CD4-positive, alpha-beta T cell (primary cell): Measurements from ENCODE around the gene COL15A1. TPM values are rescaled to one million over a fixed set of nuclear protein-coding genes. Genes with fewer than 3 reads are reported as not detected.

Experiments
- ATAC-seq: fragments of 200-7000 bp; cut with Tn5 transposase; one replicate; pipeline ENCODE4 v1.10.0; 2022; ENCODE audit warnings: mild to moderate bottlenecking; ENCODE audit not compliant: poor library complexity
- CTCF ChIA-PET: fragments of 350-600 bp; sonication (Branson Sonifier 250); formaldehyde crosslinking; loops from one replicate; lab custom pipeline; 2021; ENCODE audit warnings: antibody characterized with exemption, inconsistent platforms; lab: Charles Lee
- POLR2A ChIA-PET: fragments of 350-600 bp; sonication (Branson Sonifier 250); formaldehyde crosslinking; loops from one replicate; lab custom pipeline; 2021; ENCODE audit warnings: antibody characterized with exemption, inconsistent platforms; lab: Charles Lee
- DNase-seq, 14 experiments: peaks; one replicate each; pipeline ENCODE4 v3.0.0-alpha.2; 2013 to 2020; ENCODE audit warnings: mixed read lengths in 2 of 14
- H3K27ac ChIP-seq, 2 donors: one replicate each; pipeline versions ENCODE4 v1.5.1 to v1.7.0; 2013; ENCODE audit warnings: low read length in 2 of 2, low read depth in 1 of 2, mild to moderate bottlenecking in 1 of 2
- H3K27me3 ChIP-seq, 2 experiments: 1 replicate in 1 of 2; 2 replicates in 1 of 2; pipeline versions ENCODE4 v1.6.1 to v1.7.0; 2013; ENCODE audit warnings: low read length in 2 of 2, control low read depth in 1 of 2, mild to moderate bottlenecking in 1 of 2, moderate library complexity in 1 of 2; ENCODE audit not compliant: insufficient read depth in 2 of 2, control insufficient read depth in 1 of 2
- H3K36me3 ChIP-seq: one replicate; pipeline ENCODE4 v1.6.1; 2013; ENCODE audit warnings: low read length, control low read depth; ENCODE audit not compliant: insufficient read depth
- H3K4me1 ChIP-seq: one replicate; pipeline ENCODE4 v1.6.1; 2013; ENCODE audit warnings: low read length, control low read depth; ENCODE audit not compliant: insufficient read depth
- H3K4me3 ChIP-seq: one replicate; pipeline ENCODE4 v1.5.1; 2013; ENCODE audit warnings: mild to moderate bottlenecking, low read length, moderate library complexity
- H3K9me3 ChIP-seq, 2 experiments: 1 replicate in 1 of 2; 2 replicates in 1 of 2; pipeline versions ENCODE4 v1.6.1 to v1.7.0; 2013; ENCODE audit warnings: low read length in 2 of 2, mild to moderate bottlenecking in 2 of 2, control low read depth in 1 of 2, moderate library complexity in 1 of 2; ENCODE audit not compliant: control insufficient read depth in 1 of 2, insufficient read depth in 1 of 2
- H3K27ac Mint-ChIP-seq: one replicate; pipeline ENCODE4 v1.8.0; 2020; ENCODE audit warnings: mixed read lengths
- H3K27me3 Mint-ChIP-seq: one replicate; pipeline ENCODE4 v1.8.0; 2021; ENCODE audit warnings: mixed read lengths
- H3K36me3 Mint-ChIP-seq: one replicate; pipeline ENCODE4 v1.8.0; 2021; ENCODE audit warnings: low read depth, mixed read lengths
- H3K4me1 Mint-ChIP-seq: one replicate; pipeline ENCODE4 v1.8.0; 2021; ENCODE audit warnings: low read depth, mixed read lengths
- H3K4me3 Mint-ChIP-seq: one replicate; pipeline ENCODE4 v1.8.0; 2020; ENCODE audit warnings: mild to moderate bottlenecking, mixed read lengths
- H3K9me3 Mint-ChIP-seq: one replicate; pipeline ENCODE4 v1.8.0; 2020; ENCODE audit warnings: mixed read lengths
- intact Hi-C, 2 experiments: fragments of 100-400 bp; cut with DNase I in 1 of 2; cut with micrococcal nuclease in 1 of 2; formaldehyde crosslinking; loops; one replicate each; pipeline versions ENCODE4 v1.15.1 to v1.9.0; 2023 to 2025; cut with DNase I, micrococcal nuclease
- total RNA-seq, 174 experiments: library from RNA in 2 of 174; stranded (reverse) in 2 of 174; gene quantifications; one replicate each; pipeline ENCODE4 v1.2.3 and lab custom pipeline; 2021 to 2026
- TF ChIP-seq, protein P1 (sequence below): fragments of 200-600 bp; IDR thresholded peaks from one replicate; pipeline ENCODE4 v1.8.0; 2022; ENCODE audit warnings: antibody characterized with exemption, mild to moderate bottlenecking

Gene COL15A1
- total RNA-seq, 2 experiments from 2014 or later: not detected

DNA sequence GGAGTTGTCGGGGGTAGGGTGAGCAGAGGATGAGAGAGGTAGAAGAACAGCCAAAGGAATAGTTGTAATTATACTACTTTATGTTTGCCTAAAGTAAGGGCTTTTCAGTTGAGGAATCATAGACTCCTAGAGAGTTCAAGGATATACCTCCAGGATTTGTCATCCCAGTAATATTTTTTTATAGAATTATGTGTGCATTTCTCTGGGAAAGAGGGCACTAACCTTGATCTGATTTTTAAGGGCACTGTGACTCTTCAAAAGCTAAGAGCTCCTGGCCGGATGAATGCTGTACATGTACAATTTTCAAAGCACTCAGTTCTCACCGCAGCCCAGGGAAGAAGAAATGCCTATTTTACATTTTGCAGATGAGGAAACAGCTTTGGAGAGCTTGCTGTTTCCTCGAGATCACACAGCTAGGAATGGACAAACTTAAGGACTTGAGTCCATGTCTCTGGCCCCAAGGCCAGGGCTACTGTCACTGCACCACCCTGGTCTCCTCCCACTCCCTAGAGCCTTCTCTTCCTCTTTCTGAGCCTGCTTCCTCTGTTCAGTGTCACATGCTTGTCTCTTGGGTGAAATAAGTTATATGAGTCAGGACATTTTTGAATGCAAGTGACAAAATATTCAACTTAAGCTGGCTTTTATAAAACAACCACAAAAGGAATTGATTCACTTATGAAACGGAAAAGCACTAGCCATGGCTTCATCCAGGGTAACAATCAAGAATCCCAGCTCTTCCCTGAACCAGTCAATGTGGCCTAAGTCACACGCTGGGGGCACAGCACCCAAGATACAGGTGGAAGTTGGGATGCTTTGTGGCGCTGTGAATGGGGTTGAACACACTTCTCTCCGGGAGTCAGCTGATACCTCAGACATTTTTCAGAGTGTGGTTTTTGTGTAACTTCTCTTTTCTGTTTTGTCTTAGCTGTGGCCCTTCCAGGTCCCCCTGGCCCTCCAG lies 115.5 kb downstream of the COL15A1 start:
- TF ChIP-seq, protein P1, sequence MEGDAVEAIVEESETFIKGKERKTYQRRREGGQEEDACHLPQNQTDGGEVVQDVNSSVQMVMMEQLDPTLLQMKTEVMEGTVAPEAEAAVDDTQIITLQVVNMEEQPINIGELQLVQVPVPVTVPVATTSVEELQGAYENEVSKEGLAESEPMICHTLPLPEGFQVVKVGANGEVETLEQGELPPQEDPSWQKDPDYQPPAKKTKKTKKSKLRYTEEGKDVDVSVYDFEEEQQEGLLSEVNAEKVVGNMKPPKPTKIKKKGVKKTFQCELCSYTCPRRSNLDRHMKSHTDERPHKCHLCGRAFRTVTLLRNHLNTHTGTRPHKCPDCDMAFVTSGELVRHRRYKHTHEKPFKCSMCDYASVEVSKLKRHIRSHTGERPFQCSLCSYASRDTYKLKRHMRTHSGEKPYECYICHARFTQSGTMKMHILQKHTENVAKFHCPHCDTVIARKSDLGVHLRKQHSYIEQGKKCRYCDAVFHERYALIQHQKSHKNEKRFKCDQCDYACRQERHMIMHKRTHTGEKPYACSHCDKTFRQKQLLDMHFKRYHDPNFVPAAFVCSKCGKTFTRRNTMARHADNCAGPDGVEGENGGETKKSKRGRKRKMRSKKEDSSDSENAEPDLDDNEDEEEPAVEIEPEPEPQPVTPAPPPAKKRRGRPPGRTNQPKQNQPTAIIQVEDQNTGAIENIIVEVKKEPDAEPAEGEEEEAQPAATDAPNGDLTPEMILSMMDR: no peak
- H3K36me3 Mint-ChIP-seq: no peaks in the 10 kb centered on the region

GRCh38 chr9:99060621-99061020 lies 116.9 kb downstream of the COL15A1 start:
- Histone ChIP-seq H3K27ac (no peak overlapping the region), H3K4me3 (no peak overlapping the region), H3K36me3 (no peaks in the 10 kb centered on the region), H3K4me1 (peaks cover 54% of the 10 kb centered on the region), H3K27me3 (no peaks in the 10 kb centered on the region), H3K9me3 (no peaks in the 10 kb centered on the region)
- no peak overlapping the region for H3K4me3 Mint-ChIP-seq
- ChIA-PET CTCF (no interaction called here), POLR2A (interaction anchor here (0.6 to 2.0 kb wide), 2 partner anchors 52 to 804 kb away, joined by 3 to 10 read pairs; no protein-coding TSS in a partner anchor)
- H3K9me3 Mint-ChIP-seq: no peaks in the 10 kb centered on the region
- H3K27ac Mint-ChIP-seq: no peak overlapping the region
- no peak for DNase-seq
- H3K36me3 Mint-ChIP-seq: no peaks in the 10 kb centered on the region
- H3K27me3 Mint-ChIP-seq: no peaks in the 10 kb centered on the region
- intact Hi-C loops: loop anchor here in 1 of 2 experiments (2.0 kb wide), 1 partner anchor 14 kb away; no protein-coding TSS in a partner anchor
- no peak for ATAC-seq
- TF ChIP-seq, protein P1: no peak
- H3K4me1 Mint-ChIP-seq: peaks cover 75% of the 10 kb centered on the region

More for the DNA sequence above, 115.5 kb downstream of the COL15A1 start:
- Histone ChIP-seq H3K4me1 (peaks cover 61% of the 10 kb centered on the region), H3K4me3 (peak overlapping the region; percentile 17), H3K27ac (peak overlapping the region in 1 of 2 donors; percentile 53), H3K36me3 (no peaks in the 10 kb centered on the region), H3K9me3 (no peaks in the 10 kb centered on the region), H3K27me3 (no peaks in the 10 kb centered on the region)
- peaks cover 76% of the 10 kb centered on the region for H3K4me1 Mint-ChIP-seq
- intact Hi-C loops: loop anchor here (1.0 to 5.0 kb wide), 6 partner anchors 18 to 76 kb away; no protein-coding TSS in a partner anchor
- POLR2A ChIA-PET: interaction anchor here (0.6 to 3.0 kb wide), 14 partner anchors 10 to 163 kb away, joined by 3 to 58 read pairs (median 9); partner anchors contain the start of genes ALG2, SEC61B and TGFBR1
- CTCF ChIA-PET: interaction anchor here (1.0 kb wide), 1 partner anchor 46 kb away, joined by 3 read pairs; the partner anchor contains the start of gene TGFBR1
- peak; percentile 55 for ATAC-seq
- no peaks in the 10 kb centered on the region for H3K27me3 Mint-ChIP-seq
- no peaks in the 10 kb centered on the region for H3K9me3 Mint-ChIP-seq
- DNase-seq: peak in 4 of 14 experiments; percentile 35 to 68 (median 63)
- peak overlapping the region; percentile 69 for H3K27ac Mint-ChIP-seq
- H3K4me3 Mint-ChIP-seq: peak overlapping the region; percentile 87

DNA sequence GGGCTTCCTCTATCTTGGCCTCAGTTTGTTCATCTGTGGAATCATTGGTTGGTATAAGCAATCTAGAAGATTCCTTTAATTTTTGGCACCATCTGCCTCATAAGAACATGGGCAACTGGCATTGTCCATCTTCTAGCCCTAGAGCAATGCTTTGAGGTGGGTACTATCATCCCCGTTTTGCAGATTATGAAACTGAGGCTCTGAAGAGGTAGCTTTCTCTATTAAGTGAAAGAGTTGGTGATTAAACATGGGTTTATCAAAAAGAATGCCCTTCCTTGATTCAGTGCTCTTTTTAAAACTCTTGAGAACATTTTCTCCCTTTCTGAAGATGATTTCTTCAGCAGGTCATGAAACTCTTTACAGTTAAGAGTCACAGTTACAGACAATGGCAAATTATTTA lies 118.8 kb downstream of the COL15A1 start:
- no peaks in the 10 kb centered on the region for H3K9me3 ChIP-seq
- H3K4me3 ChIP-seq: no peak overlapping the region
- Mint-ChIP-seq H3K9me3 (no peaks in the 10 kb centered on the region), H3K4me1 (peaks cover 68% of the 10 kb centered on the region), H3K4me3 (no peak overlapping the region), H3K36me3 (no peaks in the 10 kb centered on the region), H3K27me3 (no peaks in the 10 kb centered on the region), H3K27ac (no peak overlapping the region)
- H3K27me3 ChIP-seq: no peaks in the 10 kb centered on the region
- H3K4me1 ChIP-seq: peaks cover 38% of the 10 kb centered on the region
- TF ChIP-seq, protein P1: no peak
- DNase-seq (no peak), ATAC-seq (no peak)
- intact Hi-C loops: no loop called here
- ChIA-PET POLR2A (interaction anchor here (1.6 kb wide), 1 partner anchor 10 kb away, joined by 5 read pairs; no protein-coding TSS in a partner anchor), CTCF (no interaction called here)
- H3K36me3 ChIP-seq: no peaks in the 10 kb centered on the region
- H3K27ac ChIP-seq: no peak overlapping the region
